MM.1S (cell line): ENCODE measurements around the gene TRDMT1.

Experiments
- DNase-seq: peaks from one replicate; pipeline ENCODE4 v3.0.0-alpha.2; 2015
- H2AFZ ChIP-seq: fragments of 300-600 bp; sonication (generic); 2 replicates; pipeline ENCODE4 v1.6.0; 2016; ENCODE audit warnings: antibody characterized with exemption, low read length
- H3F3A ChIP-seq: fragments of 300-600 bp; sonication (generic); 2 replicates; pipeline ENCODE4 v1.6.1; 2016; ENCODE audit warnings: mild to moderate bottlenecking, antibody characterized with exemption, low read length, moderate library complexity, mixed read lengths; ENCODE audit not compliant: insufficient read depth
- H3K27ac ChIP-seq: fragments of 300-600 bp; sonication (generic); 2 replicates; pipeline ENCODE4 v1.5.1; 2016; ENCODE audit warnings: mild to moderate bottlenecking, low read length
- H3K27me3 ChIP-seq: fragments of 300-600 bp; sonication (generic); replicated peaks from 2 replicates; pipeline ENCODE4 v1.6.0; 2016; ENCODE audit warnings: low read length; ENCODE audit not compliant: insufficient read depth
- H3K36me3 ChIP-seq: fragments of 300-600 bp; sonication (generic); replicated peaks from 2 replicates; pipeline ENCODE4 v1.6.1; 2016; ENCODE audit warnings: mild to moderate bottlenecking, low read length, mixed read lengths; ENCODE audit not compliant: insufficient read depth
- H3K4me1 ChIP-seq: fragments of 300-600 bp; sonication (generic); 2 replicates; pipeline ENCODE4 v1.6.1; 2016; ENCODE audit warnings: low read length, mixed read lengths
- H3K4me2 ChIP-seq: fragments of 300-600 bp; sonication (generic); 2 replicates; pipeline ENCODE4 v1.6.0; 2016; ENCODE audit warnings: low read depth, low read length
- H3K4me3 ChIP-seq: fragments of 300-600 bp; sonication (generic); 2 replicates; pipeline ENCODE4 v1.5.1; 2016; ENCODE audit warnings: low read length, mixed read lengths
- H3K79me2 ChIP-seq: fragments of 300-600 bp; sonication (generic); 2 replicates; pipeline ENCODE4 v1.6.1; 2016; ENCODE audit warnings: mixed run types, low read length, mixed read lengths
- H3K9ac ChIP-seq: fragments of 300-600 bp; sonication (generic); 2 replicates; pipeline ENCODE4 v1.6.1; 2016; ENCODE audit warnings: low read length, mixed read lengths
- H3K9me2 ChIP-seq: fragments of 300-600 bp; sonication (generic); replicated peaks from 2 replicates; pipeline ENCODE4 v1.6.1; 2016; ENCODE audit warnings: mild to moderate bottlenecking, low read length, mixed read lengths; ENCODE audit not compliant: insufficient read depth
- H3K9me3 ChIP-seq: fragments of 300-600 bp; sonication (generic); replicated peaks from 2 replicates; pipeline ENCODE4 v1.6.1; 2016; ENCODE audit warnings: mild to moderate bottlenecking, low read length, mixed read lengths; ENCODE audit not compliant: insufficient read depth
- H4K20me1 ChIP-seq: fragments of 300-600 bp; sonication (generic); 2 replicates; pipeline ENCODE4 v1.6.1; 2016; ENCODE audit warnings: mild to moderate bottlenecking, low read length, moderate library complexity, mixed read lengths; ENCODE audit not compliant: insufficient read depth
- CTCF ChIP-seq: fragments of 300-600 bp; sonication (generic); IDR thresholded peaks from 2 replicates; pipeline ENCODE4 v1.5.1; 2016; ENCODE audit warnings: antibody characterized with exemption, low read length, mixed read lengths
- EZH2 ChIP-seq: fragments of 300-600 bp; sonication (generic); optimal IDR thresholded peaks from 2 replicates; pipeline ENCODE3; 2017; ENCODE audit warnings: low read depth, mild to moderate bottlenecking, antibody characterized with exemption, low read length, mixed read lengths
- EZH2phosphoT487 ChIP-seq: fragments of 300-600 bp; sonication (generic); IDR thresholded peaks from 2 replicates; pipeline ENCODE4 v1.6.1; 2018; ENCODE audit warnings: antibody characterized with exemption, low read length

The TRDMT1 gene

GRCh38 chr10:17109475-17110207 lies 91.8 kb downstream of the TRDMT1 start:
- H3K9me2 ChIP-seq, result no peaks in the 10 kb centered on the region
- H3K79me2 ChIP-seq, result no peaks in the 10 kb centered on the region
- no peaks in the 10 kb centered on the region for H3K4me1 ChIP-seq
- H3K27me3 ChIP-seq, result no peaks in the 10 kb centered on the region
- H2AFZ ChIP-seq, result no peak overlapping the region
- no peak overlapping the region for H3K9ac ChIP-seq
- no peaks in the 10 kb centered on the region for H4K20me1 ChIP-seq
- no peak for TF ChIP-seq EZH2
- H3K9me3 ChIP-seq, result no peaks in the 10 kb centered on the region
- no peak for DNase-seq
- H3F3A ChIP-seq, result no peaks in the 10 kb centered on the region
- no peak overlapping the region for H3K4me3 ChIP-seq
- no peaks in the 10 kb centered on the region for H3K36me3 ChIP-seq
- no peak overlapping the region for H3K27ac ChIP-seq
- H3K4me2 ChIP-seq, result no peak overlapping the region

- TF ChIP-seq EZH2 (no peak), EZH2phosphoT487 (no peak), CTCF (no peak)
- H3K4me2 ChIP-seq, result no peak overlapping the region
- H3K27me3 ChIP-seq, result no peaks in the 10 kb centered on the region
- H2AFZ ChIP-seq, result no peak overlapping the region
- H3K9ac ChIP-seq, result no peak overlapping the region
- no peaks in the 10 kb centered on the region for H3K4me1 ChIP-seq
- no peaks in the 10 kb centered on the region for H3F3A ChIP-seq
- H3K4me3 ChIP-seq, result no peak overlapping the region
- no peaks in the 10 kb centered on the region for H3K9me3 ChIP-seq
- H3K27ac ChIP-seq, result no peak overlapping the region
- H3K9me2 ChIP-seq, result no peaks in the 10 kb centered on the region
- H3K36me3 ChIP-seq, result no peaks in the 10 kb centered on the region
- DNase-seq, result no peak
- H4K20me1 ChIP-seq, result no peaks in the 10 kb centered on the region
- no peaks in the 10 kb centered on the region for H3K79me2 ChIP-seq
These were observed 92.4 kb downstream of the TRDMT1 start for GRCh38 chr10:17109046-17109445.

- TF ChIP-seq EZH2phosphoT487 (no peak), CTCF (no peak), EZH2 (no peak)
- H3K79me2 ChIP-seq, result no peaks in the 10 kb centered on the region
- no peaks in the 10 kb centered on the region for H3K36me3 ChIP-seq
- no peak overlapping the region for H2AFZ ChIP-seq
- H3K9me2 ChIP-seq, result no peaks in the 10 kb centered on the region
- H3K27me3 ChIP-seq, result no peaks in the 10 kb centered on the region
- H3K9ac ChIP-seq, result no peak overlapping the region
- H4K20me1 ChIP-seq, result no peaks in the 10 kb centered on the region
- H3K27ac ChIP-seq, result no peak overlapping the region
- H3K4me3 ChIP-seq, result no peak overlapping the region
- H3K4me2 ChIP-seq, result no peak overlapping the region
- H3K4me1 ChIP-seq, result no peaks in the 10 kb centered on the region
- no peak for DNase-seq
- no peaks in the 10 kb centered on the region for H3K9me3 ChIP-seq
- no peaks in the 10 kb centered on the region for H3F3A ChIP-seq
These were observed 94.5 kb downstream of the TRDMT1 start for GRCh38 chr10:17106991-17107390.

- Histone ChIP-seq H3K9me3 (no peaks in the 10 kb centered on the region), H3K4me1 (no peaks in the 10 kb centered on the region), H3K27me3 (no peaks in the 10 kb centered on the region), H3K4me3 (no peak overlapping the region), H3K9me2 (no peaks in the 10 kb centered on the region), H2AFZ (no peak overlapping the region), H3K79me2 (no peaks in the 10 kb centered on the region), H3K27ac (no peak overlapping the region), H3F3A (no peaks in the 10 kb centered on the region), H3K36me3 (no peaks in the 10 kb centered on the region), H4K20me1 (no peaks in the 10 kb centered on the region), H3K4me2 (no peak overlapping the region), H3K9ac (no peak overlapping the region)
- no peak for DNase-seq
- TF ChIP-seq EZH2phosphoT487 (no peak), EZH2 (no peak), CTCF (no peak)
These were observed 99.6 kb downstream of the TRDMT1 start for GRCh38 chr10:17101910-17102266.
